Fibroblast of villous mesenchyme (primary cell): ENCODE measurements around the gene COL6A5. TPM values are rescaled to one million over a fixed set of nuclear protein-coding genes. Genes with fewer than 3 reads are reported as not detected.

ENCODE experiments used
- DNase-seq: peaks from one replicate; pipeline ENCODE4 v3.0.0-alpha.2; 2010; ENCODE audit warnings: low read depth
- H3K4me3 ChIP-seq: 2 replicates; pipeline ENCODE4 v1.5.1; 2011; ENCODE audit warnings: low read depth, mild to moderate bottlenecking, low read length
- total RNA-seq: library from RNA; depleted of rRNA; stranded (reverse); fragments of >200 nt; gene quantifications from 2 replicates; pipeline ENCODE4 v1.2.3, GENCODE V29; 2012
- TF ChIP-seq, protein P1 (sequence below): IDR thresholded peaks from 2 replicates; pipeline ENCODE4 v1.5.1; 2012; ENCODE audit warnings: low read depth, mild to moderate bottlenecking, low read length; ENCODE audit not compliant: insufficient read depth

The COL6A5 gene
- total RNA-seq, 1 donor = under 0.01 TPM

DNA sequence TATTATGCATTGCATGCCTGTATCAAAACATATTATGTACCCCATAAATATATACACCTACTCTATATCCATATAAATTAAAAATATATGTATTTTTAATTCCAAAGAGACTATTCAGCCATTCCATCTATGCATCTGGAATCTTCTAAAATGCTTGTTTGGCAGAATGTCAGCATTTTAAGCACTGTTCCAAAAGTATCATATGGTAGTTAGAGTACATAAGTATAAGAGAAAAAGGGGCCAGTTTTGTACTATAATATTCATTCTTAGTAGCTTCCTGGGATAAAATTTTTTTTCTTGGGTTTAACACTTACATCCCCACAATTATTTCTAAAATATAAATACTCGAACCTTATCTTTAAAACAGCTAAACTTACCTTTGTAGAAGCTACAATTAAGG, 111.1 kb downstream of the COL6A5 start:
- no peak overlapping the region for H3K4me3 ChIP-seq
- TF ChIP-seq, protein P1, sequence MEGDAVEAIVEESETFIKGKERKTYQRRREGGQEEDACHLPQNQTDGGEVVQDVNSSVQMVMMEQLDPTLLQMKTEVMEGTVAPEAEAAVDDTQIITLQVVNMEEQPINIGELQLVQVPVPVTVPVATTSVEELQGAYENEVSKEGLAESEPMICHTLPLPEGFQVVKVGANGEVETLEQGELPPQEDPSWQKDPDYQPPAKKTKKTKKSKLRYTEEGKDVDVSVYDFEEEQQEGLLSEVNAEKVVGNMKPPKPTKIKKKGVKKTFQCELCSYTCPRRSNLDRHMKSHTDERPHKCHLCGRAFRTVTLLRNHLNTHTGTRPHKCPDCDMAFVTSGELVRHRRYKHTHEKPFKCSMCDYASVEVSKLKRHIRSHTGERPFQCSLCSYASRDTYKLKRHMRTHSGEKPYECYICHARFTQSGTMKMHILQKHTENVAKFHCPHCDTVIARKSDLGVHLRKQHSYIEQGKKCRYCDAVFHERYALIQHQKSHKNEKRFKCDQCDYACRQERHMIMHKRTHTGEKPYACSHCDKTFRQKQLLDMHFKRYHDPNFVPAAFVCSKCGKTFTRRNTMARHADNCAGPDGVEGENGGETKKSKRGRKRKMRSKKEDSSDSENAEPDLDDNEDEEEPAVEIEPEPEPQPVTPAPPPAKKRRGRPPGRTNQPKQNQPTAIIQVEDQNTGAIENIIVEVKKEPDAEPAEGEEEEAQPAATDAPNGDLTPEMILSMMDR = no peak
- DNase-seq = no peak

GRCh38 chr3:130457671-130458070, 112.2 kb downstream of the COL6A5 start:
- DNase-seq = no peak
- H3K4me3 ChIP-seq = no peak overlapping the region
- TF ChIP-seq, protein P1 = no peak

DNA sequence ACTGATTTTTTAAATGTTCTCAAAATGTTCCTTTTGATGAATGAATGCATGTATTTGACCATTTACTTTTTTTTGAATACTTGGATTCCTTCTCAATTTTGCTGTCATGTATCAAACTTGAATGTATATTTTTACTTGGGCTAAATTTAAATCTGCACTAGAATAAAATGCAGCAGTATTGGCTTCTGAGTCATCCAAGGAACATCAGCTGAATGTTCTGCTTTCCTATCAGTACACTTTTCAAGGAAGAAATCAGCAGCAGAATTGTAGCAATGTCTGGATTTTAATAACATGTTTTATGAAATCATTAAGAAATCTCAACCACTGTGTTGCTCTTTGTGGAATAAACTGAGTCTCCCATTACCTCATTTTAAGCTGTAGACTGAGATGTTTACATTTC, 114.5 kb downstream of the COL6A5 start:
- H3K4me3 ChIP-seq = no peak overlapping the region
- no peak for DNase-seq
- TF ChIP-seq, protein P1 = no peak

GRCh38 chr3:130462089-130462488, 116.6 kb downstream of the COL6A5 start:
- TF ChIP-seq, protein P1 = no peak
- no peak for DNase-seq
- no peak overlapping the region for H3K4me3 ChIP-seq

DNA sequence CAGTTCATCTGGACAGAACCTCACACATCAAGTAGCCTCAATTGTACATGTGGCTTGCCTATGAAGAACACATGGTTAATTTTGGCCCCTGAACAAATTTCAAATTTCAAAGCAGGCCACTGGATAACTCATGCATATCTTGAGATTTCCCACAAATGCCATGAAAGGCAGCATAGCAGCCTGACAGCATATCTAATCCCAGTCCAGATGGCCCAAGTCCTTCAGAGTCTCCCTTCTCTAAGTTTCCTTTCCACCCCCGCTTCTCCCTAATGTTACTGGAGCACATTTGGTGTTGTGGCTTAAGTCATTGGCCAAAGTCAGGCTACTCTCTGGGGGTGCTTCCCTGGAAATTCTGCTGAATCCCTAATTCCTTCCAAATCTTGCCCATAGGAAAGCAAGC, 117.7 kb downstream of the COL6A5 start:
- no peak overlapping the region for H3K4me3 ChIP-seq
- TF ChIP-seq, protein P1 = no peak
- no peak for DNase-seq

DNA sequence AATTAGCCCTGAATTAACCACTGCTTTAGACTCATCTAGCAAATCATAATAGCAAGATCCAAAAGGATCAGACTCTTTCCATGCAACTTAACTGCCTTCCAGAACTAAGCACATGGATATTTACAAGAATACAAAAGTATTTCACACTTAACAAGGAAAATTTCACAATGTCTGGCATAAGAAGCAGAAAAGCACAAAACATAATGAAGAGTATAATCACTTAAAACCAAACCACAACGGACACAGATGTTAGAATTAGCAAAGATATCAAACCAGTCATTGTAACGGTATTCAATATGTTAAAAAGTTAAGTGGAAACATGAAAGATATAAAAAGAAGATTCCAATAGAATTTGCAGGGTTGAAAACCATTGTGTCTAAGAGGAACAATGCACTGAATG, 120.0 kb downstream of the COL6A5 start:
- no peak for DNase-seq
- no peak overlapping the region for H3K4me3 ChIP-seq
- TF ChIP-seq, protein P1 = no peak

DNA sequence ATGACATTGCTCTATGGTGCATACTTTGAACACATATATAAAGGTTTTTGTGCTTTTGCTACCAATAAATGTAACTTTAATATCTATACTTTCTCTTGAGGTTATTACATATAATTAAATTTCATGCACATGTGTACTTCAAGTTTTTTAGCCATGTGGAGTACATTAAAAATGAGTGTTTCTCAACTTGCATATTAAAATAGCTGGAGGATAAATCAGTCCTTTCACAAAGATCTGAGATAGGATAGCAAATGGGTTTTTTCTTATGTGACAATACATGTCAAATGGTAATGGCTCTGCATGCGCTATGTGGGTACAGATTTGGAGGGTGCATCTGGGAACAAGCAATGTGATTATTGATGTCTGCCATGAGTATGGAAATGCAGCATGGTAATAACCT, 122.8 kb downstream of the COL6A5 start:
- TF ChIP-seq, protein P1 = no peak
- DNase-seq = no peak
- no peak overlapping the region for H3K4me3 ChIP-seq
